ENCODE data around the gene GRK5.

GRK5 gene

DNA sequence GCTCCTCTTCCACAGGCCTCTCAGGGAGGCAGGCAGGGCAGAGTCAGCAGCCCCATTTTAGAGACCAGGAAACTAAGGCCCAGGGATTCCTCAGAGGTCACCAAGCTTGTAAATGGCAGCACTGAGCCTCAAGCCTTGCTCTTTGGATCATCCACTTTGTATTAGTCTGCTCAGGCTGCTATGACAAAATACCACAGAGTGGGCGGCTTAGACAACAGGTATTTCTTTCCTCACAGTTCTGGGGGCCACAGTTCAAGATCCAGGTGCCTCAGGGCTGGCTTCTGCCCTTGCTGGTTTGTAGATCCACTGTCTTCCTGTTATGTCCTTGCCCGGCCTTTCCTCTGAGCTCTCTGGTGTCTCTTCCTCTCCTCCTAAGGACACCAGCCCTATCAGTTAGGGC is 151.2 kb downstream of the GRK5 start:
- no peak for TF ChIP-seq CTCF (IDR thresholded peaks at IDR 0.05)
- no peak for DNase-seq
- no peaks in the 10 kb centered on the region for H3K9me3 ChIP-seq
- no peak overlapping the region for H3K27ac ChIP-seq
- peaks cover 0 to 28% (median 11%) of the 10 kb centered on the region in 4 donors for H3K4me1 ChIP-seq
- intact Hi-C loops (cut with DNase I; ENCODE audit: low total_unique reads) = no loop called here
- H3K4me3 ChIP-seq = no peak overlapping the region
- no peaks in the 10 kb centered on the region for H3K27me3 ChIP-seq
- no peaks in the 10 kb centered on the region for H3K36me3 ChIP-seq

- H3K4me3 ChIP-seq = no peak overlapping the region
- no peak overlapping the region for H3K27ac ChIP-seq
- no peaks in the 10 kb centered on the region for H3K27me3 ChIP-seq
- H3K36me3 ChIP-seq = no peaks in the 10 kb centered on the region
- no peak for DNase-seq
- H3K9me3 ChIP-seq = no peaks in the 10 kb centered on the region
- no peak for TF ChIP-seq CTCF (IDR thresholded peaks at IDR 0.05)
- peaks cover 0 to 29% (median 11%) of the 10 kb centered on the region in 4 donors for H3K4me1 ChIP-seq
- intact Hi-C loops (cut with DNase I; ENCODE audit: low total_unique reads) = no loop called here
These were observed 151.7 kb downstream of the GRK5 start for GRCh38 chr10:119359025-119359424.

DNA sequence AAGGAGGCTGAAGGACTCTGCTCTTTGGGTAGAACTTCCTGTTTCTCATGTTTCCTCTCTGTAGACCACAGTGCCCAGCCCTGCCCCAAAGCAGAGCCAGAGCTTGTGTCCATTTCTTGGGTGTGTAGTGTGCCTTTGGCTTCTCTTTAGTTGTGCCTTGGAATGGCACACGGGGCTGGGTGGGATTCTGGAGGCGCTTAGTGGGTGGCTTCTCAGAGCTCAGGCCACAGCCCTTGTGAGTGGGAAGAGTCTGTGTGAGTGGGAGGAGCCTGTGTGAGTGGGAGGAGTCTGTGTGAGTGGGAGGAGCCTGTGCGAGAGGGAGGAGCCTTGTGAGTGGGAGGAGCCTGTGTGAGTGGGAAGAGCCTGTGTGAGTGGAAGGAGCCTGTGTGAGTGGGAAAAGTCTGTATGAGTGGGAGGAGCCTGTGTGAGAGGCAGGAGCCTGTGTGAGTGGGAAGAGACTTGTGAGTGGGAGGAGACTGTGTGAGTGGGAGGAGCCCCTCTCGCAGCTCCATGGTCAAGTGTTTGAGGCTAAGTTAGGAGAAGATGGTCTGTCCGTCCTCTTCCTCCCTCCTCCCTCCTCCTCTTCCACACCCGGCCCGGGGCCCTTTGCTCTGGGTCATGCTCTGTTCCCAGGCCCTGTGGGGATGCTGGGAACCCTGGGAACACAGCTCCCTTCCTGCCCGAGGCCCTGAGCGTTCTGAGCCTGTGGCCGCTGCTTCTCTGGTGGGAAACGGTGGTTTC is 153.0 kb downstream of the GRK5 start:
- no peak overlapping the region for H3K27ac ChIP-seq
- no peak for TF ChIP-seq CTCF (IDR thresholded peaks at IDR 0.05)
- H3K36me3 ChIP-seq = no peaks in the 10 kb centered on the region
- H3K27me3 ChIP-seq = no peaks in the 10 kb centered on the region
- no peaks in the 10 kb centered on the region for H3K9me3 ChIP-seq
- no peak overlapping the region for H3K4me3 ChIP-seq
- intact Hi-C loops (cut with DNase I; ENCODE audit: low total_unique reads) = no loop called here
- DNase-seq = no peak
- H3K4me1 ChIP-seq = peaks cover 0 to 42% (median 20%) of the 10 kb centered on the region in 4 donors

GRCh38 chr10:119361037-119361436 is 153.7 kb downstream of the GRK5 start:
- no peak for TF ChIP-seq CTCF (IDR thresholded peaks at IDR 0.05)
- Histone ChIP-seq H3K27me3 (no peaks in the 10 kb centered on the region), H3K4me1 (peaks cover 0 to 49% (median 27%) of the 10 kb centered on the region in 4 donors), H3K36me3 (no peaks in the 10 kb centered on the region), H3K9me3 (no peaks in the 10 kb centered on the region), H3K27ac (no peak overlapping the region), H3K4me3 (no peak overlapping the region)
- intact Hi-C loops (cut with DNase I; ENCODE audit: low total_unique reads) = no loop called here
- no peak for DNase-seq

DNA sequence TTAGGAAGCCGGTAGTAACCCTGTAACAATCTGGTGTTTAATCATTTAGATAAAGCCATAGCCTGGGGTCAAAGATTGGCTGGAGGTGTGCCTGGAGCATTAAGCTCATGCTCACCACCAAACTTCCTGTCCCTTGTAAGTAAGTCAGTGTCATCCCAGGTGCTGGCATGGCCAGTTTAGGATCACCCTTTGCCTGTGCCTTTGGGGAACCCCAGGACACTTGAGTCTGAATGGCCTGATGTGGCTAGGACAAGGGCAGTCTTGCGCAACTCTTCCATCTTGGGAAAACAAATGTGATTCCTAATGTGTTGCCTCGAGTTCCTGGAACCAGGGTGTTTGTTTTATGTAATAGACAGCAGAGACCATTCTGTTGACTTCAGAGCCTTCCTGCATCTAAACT is 154.8 kb downstream of the GRK5 start:
- peaks cover 0 to 55% (median 28%) of the 10 kb centered on the region in 4 donors for H3K4me1 ChIP-seq
- no peak for DNase-seq
- H3K27me3 ChIP-seq = no peaks in the 10 kb centered on the region
- no peak overlapping the region for H3K4me3 ChIP-seq
- no peak for TF ChIP-seq CTCF (IDR thresholded peaks at IDR 0.05)
- peak overlapping the region in 1 of 2 donors; percentile 30 for H3K27ac ChIP-seq
- no peaks in the 10 kb centered on the region for H3K36me3 ChIP-seq
- intact Hi-C loops (cut with DNase I; ENCODE audit: low total_unique reads) = no loop called here
- H3K9me3 ChIP-seq = no peaks in the 10 kb centered on the region

Data from tibial artery (tissue), 4 donors.